ENCODE results near the gene COL6A3. TPM values are rescaled to one million over a fixed set of nuclear protein-coding genes. Genes with fewer than 3 reads are reported as not detected.
"Not testable (repeated sequence)": the region's sequence is repeated elsewhere in the genome, so short reads cannot be mapped to it uniquely, and the experiment has no call there.

The COL6A3 gene
- total and polyA plus RNA-seq, 11 donors, result 17.4 to 290 (median 87.3) TPM

- 70 to 73% (median 71%) methylated on average over 8 of the region's 8 CpGs for WGBS, 4 donors
- Histone ChIP-seq H3K27me3 (peaks cover 0 to 5% (median 0%) of the 10 kb centered on the region in 9 donors), H3K36me3 (peaks cover 0 to 90% (median 8%) of the 10 kb centered on the region in 9 donors), H3K4me1 (peaks cover 0 to 8% (median 0%) of the 10 kb centered on the region in 12 donors), H3K9me3 (no peaks in the 10 kb centered on the region), H3K4me3 (no peak overlapping the region), H3K27ac (peak overlapping the region in 5 of 12 donors; percentile 14 to 71 (median 52))
- DNase-seq (no peak), ATAC-seq (peak in 3 of 4 donors; percentile 47 to 65 (median 53))
- intact Hi-C loops (cut with DNase I), result no loop called here
- TF ChIP-seq CTCF (IDR thresholded peaks at IDR 0.05) (no peak), POLR2A (IDR thresholded peaks at IDR 0.05) (no peak)
These were observed 59.1 kb downstream of the COL6A3 start for GRCh38 chr2:237354892-237355291.

- WGBS, 4 donors, result 90 to 92% (median 90%) methylated on average over 6 of the region's 6 CpGs
- Histone ChIP-seq H3K36me3 (peaks cover 0 to 90% (median 5%) of the 10 kb centered on the region in 9 donors), H3K27ac (peak overlapping the region in 1 of 12 donors; percentile 71)
- H3K9me3 ChIP-seq; ATAC-seq; H3K4me1 ChIP-seq; H3K27me3 ChIP-seq; DNase-seq; H3K4me3 ChIP-seq; intact Hi-C loops (cut with DNase I): not testable (repeated sequence)
These were observed 59.8 kb downstream of the COL6A3 start for GRCh38 chr2:237354172-237354571.

GRCh38 chr2:237353215-237353614 is 60.7 kb downstream of the COL6A3 start:
- ATAC-seq (no peak), DNase-seq (no peak)
- WGBS, 4 donors, result 46 to 65% (median 55%) methylated on average over 5 of the region's 5 CpGs
- Histone ChIP-seq H3K36me3 (peaks cover 0 to 89% (median 0%) of the 10 kb centered on the region in 9 donors), H3K9me3 (no peaks in the 10 kb centered on the region), H3K27me3 (peaks cover 0 to 5% (median 0%) of the 10 kb centered on the region in 9 donors), H3K4me1 (peaks cover 0 to 8% (median 0%) of the 10 kb centered on the region in 12 donors), H3K27ac (peak overlapping the region in 1 of 12 donors; percentile 71), H3K4me3 (no peak overlapping the region)
- intact Hi-C loops (cut with DNase I), result no loop called here
- TF ChIP-seq POLR2A (IDR thresholded peaks at IDR 0.05) (no peak), CTCF (IDR thresholded peaks at IDR 0.05) (no peak)

GRCh38 chr2:237352279-237352845 is 61.6 kb downstream of the COL6A3 start:
- peak overlapping the region in 1 of 12 donors; percentile 71 for H3K27ac ChIP-seq
- ATAC-seq, result no peak
- no peak for DNase-seq
- peaks cover 0 to 5% (median 0%) of the 10 kb centered on the region in 9 donors for H3K27me3 ChIP-seq
- TF ChIP-seq CTCF (IDR thresholded peaks at IDR 0.05) (no peak), POLR2A (IDR thresholded peaks at IDR 0.05) (no peak)
- intact Hi-C loops (cut with DNase I), result no loop called here
- H3K4me1 ChIP-seq, result peaks cover 0 to 8% (median 0%) of the 10 kb centered on the region in 12 donors
- peaks cover 0 to 90% (median 0%) of the 10 kb centered on the region in 9 donors for H3K36me3 ChIP-seq
- WGBS, 4 donors, result 54 to 81% (median 63%) methylated on average over 6 of the region's 6 CpGs
- no peaks in the 10 kb centered on the region for H3K9me3 ChIP-seq
- no peak overlapping the region for H3K4me3 ChIP-seq
